K562 (cell line): ENCODE data around the gene CALML6. TPM values are rescaled to one million over a fixed set of nuclear protein-coding genes. Genes with fewer than 3 reads are reported as not detected.
A peak's percentile ranks its signal among the peaks of the same experiment; 100 is the strongest.

ENCODE experiments used
- BHLHE40 ChIP-seq: IDR thresholded peaks from 2 replicates; pipeline ENCODE4 v1.6.1; 2011; ENCODE audit warnings: low read length, improper control_type of control experiment
- CREM ChIP-seq: IDR thresholded peaks from 2 replicates; pipeline ENCODE4 v1.6.1; 2014; ENCODE audit warnings: antibody characterized with exemption, low read depth
- E2F3 ChIP-seq: fragments of 250-450 bp; sonication (Bioruptor Pico); IDR thresholded peaks from 2 replicates; pipeline ENCODE4 v1.4.0; 2020; ENCODE audit warnings: mild to moderate bottlenecking
- E2F4 ChIP-seq: sonication (generic); formaldehyde crosslinking; IDR thresholded peaks from 2 replicates; pipeline ENCODE4 v1.8.0; 2022; ENCODE audit warnings: mild to moderate bottlenecking, low read depth, missing genetic modification reagents
- FOS ChIP-seq: IDR thresholded peaks from 3 replicates; pipeline ENCODE4 v1.6.1; 2011; ENCODE audit not compliant: insufficient read length; ENCODE audit errors: extremely low read depth
- HINFP ChIP-seq: fragments of 450-650 bp; conservative IDR thresholded peaks from 2 replicates; pipeline ENCODE4 v1.6.1; 2016; ENCODE audit warnings: missing genetic modification characterization, low read depth, mild to moderate bottlenecking, control low read depth, missing compliant biosample characterization
- ID3 ChIP-seq, 2 experiments: fragments of 250-450 bp in 1 of 2; fragments of 450-650 bp in 1 of 2; sonication (Bioruptor Pico) in 1 of 2; IDR thresholded peaks; 2 replicates each; pipeline versions ENCODE4 v1.6.1 to v1.8.0; 2016 to 2021; ENCODE audit warnings: mild to moderate bottlenecking in 2 of 2, moderate library complexity in 2 of 2, missing compliant biosample characterization in 1 of 2, missing genetic modification characterization in 1 of 2
- JUNB ChIP-seq: fragments of 450-650 bp; formaldehyde crosslinking; conservative IDR thresholded peaks from 2 replicates; pipeline ENCODE4 v1.4.0; 2020; ENCODE audit warnings: mild to moderate bottlenecking
- KLF16 ChIP-seq: IDR thresholded peaks from 2 replicates; pipeline ENCODE4 v1.6.1; 2016; ENCODE audit warnings: antibody characterized with exemption
- MAZ ChIP-seq, 2 experiments: fragments of 450-650 bp in 1 of 2; sonication (generic) in 1 of 2; formaldehyde crosslinking; IDR thresholded peaks in 1 of 2; conservative IDR thresholded peaks in 1 of 2; 2 replicates each; pipeline versions ENCODE4 v1.4.0 to v1.5.0; 2020; ENCODE audit warnings: mild to moderate bottlenecking in 1 of 2, missing genetic modification reagents in 1 of 2
- MNT ChIP-seq, 2 experiments: fragments of 450-650 bp; conservative IDR thresholded peaks; 2 replicates each; pipeline ENCODE4 v1.6.1; 2017; ENCODE audit warnings: mild to moderate bottlenecking in 2 of 2, moderate library complexity in 2 of 2
- PRPF4 ChIP-seq: fragments of 200-400 bp; formaldehyde crosslinking; IDR thresholded peaks from one replicate; pipeline ENCODE4 v1.6.1; 2017; ENCODE audit warnings: low read length, low read depth, mild to moderate bottlenecking; ENCODE audit not compliant: insufficient read depth, poor library complexity, severe bottlenecking
- RBM39 ChIP-seq: fragments of 200-400 bp; formaldehyde crosslinking; optimal IDR thresholded peaks from 2 replicates; pipeline ENCODE3; 2018; ENCODE audit warnings: low read depth, low read length
- STAT5A ChIP-seq: IDR thresholded peaks from 2 replicates; pipeline ENCODE4 v1.6.1; 2012; ENCODE audit warnings: low read length, inconsistent platforms, borderline replicate concordance
- ZSCAN32 ChIP-seq: fragments of 450-650 bp; formaldehyde crosslinking; IDR thresholded peaks from 2 replicates; pipeline ENCODE4 v1.4.0; 2020; ENCODE audit warnings: mild to moderate bottlenecking, moderate library complexity
- polyA plus RNA-seq, 8 experiments: library from polyadenylated mRNA; depleted of rRNA in 4 of 8; stranded (reverse) in 5 of 8; unstranded in 3 of 8; fragments of >200 nt; fragmentation: Nextera tagmentation in 2 of 8; fragmentation: Illumina TruSeq in 1 of 8; extraction: Ambion mirVana in 2 of 8; extraction: Trizol in 1 of 8; gene quantifications; 2 replicates each; pipeline versions ENCODE4 v1.2.1 to v1.2.3, GENCODE V29; 2011 to 2014; ENCODE audit warnings: inconsistent platforms in 1 of 8, missing spikeins in 1 of 8
- total RNA-seq, 7 experiments: library from RNA; depleted of rRNA in 6 of 7; stranded (reverse); fragments of >200 nt in 6 of 7; fragmentation: Illumina TruSeq in 2 of 7; extraction: Trizol in 2 of 7; gene quantifications; 2 replicates each; pipeline versions ENCODE4 v1.2.1 to v1.2.3, GENCODE V29; 2011 to 2021; ENCODE audit warnings: low replicate concordance in 1 of 7
- TF ChIP-seq, protein P1 (sequence below): fragments of 150-350 bp; IDR thresholded peaks from 2 replicates; pipeline ENCODE4 v1.6.1; 2014; ENCODE audit warnings: low read depth, mild to moderate bottlenecking, low read length, borderline replicate concordance

Gene CALML6
- total and polyA plus RNA-seq, 9 of the 15 experiments (the other 6 are each of a cell fraction or from before 2014, with no cell fraction given) = 0.14 TPM; not detected in 8

DNA sequence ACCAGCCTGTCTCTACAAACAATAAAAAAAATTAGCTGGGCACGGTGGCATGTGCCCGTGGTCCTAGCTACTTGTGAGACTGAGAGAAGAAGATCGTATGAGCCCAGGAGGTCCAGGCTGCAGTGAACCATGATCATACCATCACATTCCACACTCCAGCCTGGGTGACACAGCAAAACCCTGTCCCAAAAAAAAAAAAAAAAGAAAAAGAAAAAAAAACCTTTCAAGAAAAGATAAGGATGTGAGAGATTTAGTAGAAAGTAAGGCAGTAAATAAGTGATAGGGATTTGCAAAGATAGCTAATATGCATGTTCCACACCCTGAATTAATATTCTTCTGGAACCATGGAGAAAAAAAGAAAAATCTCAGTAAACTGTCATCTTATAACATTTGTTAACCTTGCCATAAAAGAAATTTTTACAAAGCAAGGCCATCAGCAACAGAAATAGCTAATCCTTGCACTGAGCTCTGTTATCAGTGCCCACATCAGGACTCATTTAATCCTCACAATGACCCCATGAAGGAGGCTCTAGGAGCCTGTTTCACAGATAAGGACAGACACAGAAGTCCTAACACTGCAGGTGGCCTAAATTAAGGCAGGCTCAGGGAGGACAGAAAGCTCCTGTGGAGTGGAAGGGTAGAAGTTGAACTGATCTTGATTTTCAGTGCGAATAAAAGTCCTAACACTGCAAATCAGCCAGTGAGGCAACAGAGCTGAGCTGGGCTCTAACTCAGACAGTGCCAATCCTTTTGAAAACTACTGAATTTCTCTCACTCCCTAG, 31.8 kb upstream of the CALML6 start (continued):
- TF ChIP-seq HINFP (tag) = no peak
- peak; percentile 76; the same call in 1 of the 2 replicates for TF ChIP-seq STAT5A
- TF ChIP-seq RBM39 = no peak
- no peak for TF ChIP-seq ZSCAN32 (CRISPR knock-in tag)
- TF ChIP-seq PRPF4 = no peak
- TF ChIP-seq CREM = peak; percentile 64; the same call in 1 of the 2 replicates
- TF ChIP-seq E2F3 = no peak
- TF ChIP-seq ID3 (CRISPR knock-in tag; IDR thresholded peaks at IDR 0.05) = no peak
- no peak for TF ChIP-seq ID3 (tag; IDR thresholded peaks at IDR 0.05)
- peak in 1 of 2 experiments; percentile 45; a peak in 1 of 4 replicates for TF ChIP-seq MAZ (CRISPR knock-in tag; conservative IDR thresholded peaks at IDR 0.05 in 1 of 2, IDR thresholded peaks at IDR 0.05 in 1 of 2)
- TF ChIP-seq, protein P1, sequence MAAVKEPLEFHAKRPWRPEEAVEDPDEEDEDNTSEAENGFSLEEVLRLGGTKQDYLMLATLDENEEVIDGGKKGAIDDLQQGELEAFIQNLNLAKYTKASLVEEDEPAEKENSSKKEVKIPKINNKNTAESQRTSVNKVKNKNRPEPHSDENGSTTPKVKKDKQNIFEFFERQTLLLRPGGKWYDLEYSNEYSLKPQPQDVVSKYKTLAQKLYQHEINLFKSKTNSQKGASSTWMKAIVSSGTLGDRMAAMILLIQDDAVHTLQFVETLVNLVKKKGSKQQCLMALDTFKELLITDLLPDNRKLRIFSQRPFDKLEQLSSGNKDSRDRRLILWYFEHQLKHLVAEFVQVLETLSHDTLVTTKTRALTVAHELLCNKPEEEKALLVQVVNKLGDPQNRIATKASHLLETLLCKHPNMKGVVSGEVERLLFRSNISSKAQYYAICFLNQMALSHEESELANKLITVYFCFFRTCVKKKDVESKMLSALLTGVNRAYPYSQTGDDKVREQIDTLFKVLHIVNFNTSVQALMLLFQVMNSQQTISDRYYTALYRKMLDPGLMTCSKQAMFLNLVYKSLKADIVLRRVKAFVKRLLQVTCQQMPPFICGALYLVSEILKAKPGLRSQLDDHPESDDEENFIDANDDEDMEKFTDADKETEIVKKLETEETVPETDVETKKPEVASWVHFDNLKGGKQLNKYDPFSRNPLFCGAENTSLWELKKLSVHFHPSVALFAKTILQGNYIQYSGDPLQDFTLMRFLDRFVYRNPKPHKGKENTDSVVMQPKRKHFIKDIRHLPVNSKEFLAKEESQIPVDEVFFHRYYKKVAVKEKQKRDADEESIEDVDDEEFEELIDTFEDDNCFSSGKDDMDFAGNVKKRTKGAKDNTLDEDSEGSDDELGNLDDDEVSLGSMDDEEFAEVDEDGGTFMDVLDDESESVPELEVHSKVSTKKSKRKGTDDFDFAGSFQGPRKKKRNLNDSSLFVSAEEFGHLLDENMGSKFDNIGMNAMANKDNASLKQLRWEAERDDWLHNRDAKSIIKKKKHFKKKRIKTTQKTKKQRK = no peak
- TF ChIP-seq FOS = no peak
- TF ChIP-seq MNT (conservative IDR thresholded peaks at IDR 0.05) = peak in 1 of 2 experiments; percentile 49; a peak in 2 of 4 replicates
- TF ChIP-seq KLF16 = peak; percentile 93
- TF ChIP-seq E2F4 (CRISPR knock-in tag) = no peak
- TF ChIP-seq JUNB = no peak
- TF ChIP-seq BHLHE40 = no peak
